NCI-H2196 (cell line): ENCODE measurements around the gene CSTPP1.
A peak's percentile ranks its signal among the peaks of the same experiment; 100 is the strongest.

Experiments
- DNase-seq: peaks from one replicate; lab custom pipeline; 2025; ENCODE audit not compliant: unreplicated experiment; lab: John Stamatoyannopoulos, UW

Gene CSTPP1

DNA sequence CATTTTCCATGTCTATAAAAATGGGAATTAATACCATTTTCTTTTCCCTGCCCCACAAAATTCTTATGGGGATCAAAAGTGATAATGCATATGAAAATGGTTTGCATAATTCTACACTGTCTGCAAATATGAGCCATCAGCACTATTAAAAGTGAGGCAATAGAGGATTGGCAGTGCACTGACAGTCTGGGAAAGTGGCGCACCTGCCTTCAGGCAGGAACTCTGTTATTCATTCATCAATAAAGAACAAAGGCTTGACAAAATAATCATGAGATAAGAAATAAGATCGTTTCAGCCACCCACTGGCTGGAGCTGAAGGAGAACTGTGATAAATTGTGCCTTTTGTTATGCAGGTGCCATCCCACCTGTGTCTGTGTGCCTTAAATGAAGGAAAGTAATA, 190.7 kb downstream of the CSTPP1 start:
- peak; percentile 50 for DNase-seq

DNA sequence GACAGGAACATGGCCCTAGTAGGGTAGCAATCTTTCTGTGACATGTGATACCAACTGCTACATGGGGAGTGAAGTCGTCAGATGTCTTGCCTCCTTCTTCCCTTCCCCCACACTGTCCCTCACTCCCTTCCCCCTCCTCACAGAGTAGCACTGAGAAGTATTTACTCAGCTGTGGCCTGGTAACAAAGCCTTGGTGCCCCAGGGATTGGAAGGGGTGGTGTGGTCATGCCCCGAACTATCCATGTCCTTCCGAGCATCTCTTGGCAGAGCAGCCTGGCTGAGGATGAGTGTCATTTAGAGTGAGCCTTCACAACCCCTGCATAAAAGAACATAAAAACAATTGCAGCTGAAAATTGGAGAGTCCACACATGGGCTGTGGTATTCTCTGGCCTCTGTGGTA, 194.0 kb downstream of the CSTPP1 start:
- peak; percentile 95 for DNase-seq

DNA sequence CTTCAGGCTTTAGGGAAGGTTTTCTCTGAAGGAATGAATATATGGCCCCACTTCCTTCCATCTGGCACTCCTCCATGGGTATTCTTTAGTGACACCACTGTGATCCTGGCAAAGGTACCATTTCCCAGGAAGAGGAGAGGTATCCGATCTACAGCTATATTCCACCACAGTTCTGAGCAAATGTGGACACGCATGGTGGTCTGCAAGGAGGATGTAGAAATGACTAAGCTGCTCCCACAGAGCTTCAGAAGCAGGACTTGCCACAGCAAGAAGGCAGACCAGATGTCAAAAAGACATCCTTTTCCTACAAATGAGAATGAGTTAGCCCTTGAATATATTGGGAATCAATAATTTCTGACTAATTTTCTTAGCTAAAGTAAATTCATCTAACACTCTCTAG, 194.6 kb downstream of the CSTPP1 start:
- no peak for DNase-seq

DNA sequence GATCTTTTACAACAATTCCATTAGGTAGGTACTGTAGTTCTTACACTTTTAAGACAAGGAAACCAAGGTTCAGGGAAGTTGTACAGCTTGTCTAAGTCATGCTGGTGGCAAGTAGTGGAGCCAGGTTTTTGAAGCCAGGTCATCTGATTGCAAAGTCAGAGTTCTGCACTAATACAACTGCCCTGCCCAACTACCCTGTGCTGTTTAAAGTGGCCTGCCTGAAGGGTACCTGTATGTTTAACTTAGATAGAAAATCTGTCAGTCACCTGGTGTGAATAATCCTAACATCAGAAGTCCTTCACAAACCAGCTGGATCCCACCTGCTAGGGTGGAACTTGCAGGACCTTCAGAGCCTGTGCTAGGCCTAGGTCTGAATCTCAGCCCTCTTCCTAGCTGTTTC, 195.9 kb downstream of the CSTPP1 start:
- no peak for DNase-seq

DNA sequence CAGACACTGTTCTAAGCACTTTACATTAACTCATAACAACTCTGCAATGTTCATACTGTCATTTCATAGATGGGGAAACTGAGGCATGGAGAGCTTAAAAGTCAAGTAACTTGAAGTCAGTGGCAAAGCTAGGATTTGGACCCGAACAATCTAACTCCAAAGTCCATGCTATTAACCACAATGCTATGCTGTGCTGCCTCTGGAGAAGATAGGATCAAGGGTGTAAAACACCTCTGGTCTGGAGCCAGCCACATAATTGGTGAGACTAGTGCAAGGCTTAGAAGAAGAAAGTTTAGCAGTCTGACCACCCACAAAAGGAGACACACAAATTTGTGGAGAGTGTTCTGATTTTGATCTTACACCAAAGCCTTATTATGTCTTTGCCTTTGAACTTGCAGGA, 196.4 kb downstream of the CSTPP1 start:
- DNase-seq, result no peak

DNA sequence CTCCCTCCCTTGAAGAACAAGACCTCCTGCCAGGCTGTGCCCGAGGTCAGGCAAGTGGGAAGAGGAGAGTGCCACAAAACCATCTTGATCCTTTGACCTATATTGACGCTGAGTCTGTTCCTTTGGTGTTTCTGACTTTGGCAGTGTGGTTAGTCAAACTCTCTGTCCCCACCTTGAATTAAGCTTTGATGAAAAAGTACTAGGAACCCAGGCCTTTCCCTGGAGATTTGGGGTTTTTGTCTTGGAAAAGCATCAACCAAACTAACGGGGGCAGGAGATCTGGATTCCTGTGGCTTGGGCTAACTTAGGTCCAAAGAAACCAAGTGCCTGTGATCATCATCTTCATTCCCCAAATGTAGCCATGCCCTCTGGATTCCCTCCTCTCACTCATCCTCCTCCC, 199.8 kb downstream of the CSTPP1 start:
- DNase-seq, result no peak

DNA sequence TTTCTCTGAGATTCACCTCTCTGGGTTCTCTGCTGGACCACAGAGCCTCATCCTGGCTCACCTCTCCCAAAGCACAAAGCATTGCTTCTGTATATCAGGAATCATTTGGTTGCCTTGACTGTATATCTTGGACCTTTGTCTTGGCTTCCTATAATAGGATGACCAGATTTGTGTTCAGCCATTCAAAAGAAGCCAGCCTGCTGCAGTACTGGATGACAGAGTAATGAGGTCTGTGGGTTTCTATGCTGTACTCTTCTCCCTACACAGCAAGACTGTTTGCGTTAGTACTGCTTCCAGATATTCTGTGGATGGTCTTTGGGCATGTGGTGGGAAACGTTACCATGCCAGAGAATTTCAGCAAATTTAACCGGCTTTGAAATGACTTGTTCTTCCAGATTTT, 200.4 kb downstream of the CSTPP1 start:
- no peak for DNase-seq

DNA sequence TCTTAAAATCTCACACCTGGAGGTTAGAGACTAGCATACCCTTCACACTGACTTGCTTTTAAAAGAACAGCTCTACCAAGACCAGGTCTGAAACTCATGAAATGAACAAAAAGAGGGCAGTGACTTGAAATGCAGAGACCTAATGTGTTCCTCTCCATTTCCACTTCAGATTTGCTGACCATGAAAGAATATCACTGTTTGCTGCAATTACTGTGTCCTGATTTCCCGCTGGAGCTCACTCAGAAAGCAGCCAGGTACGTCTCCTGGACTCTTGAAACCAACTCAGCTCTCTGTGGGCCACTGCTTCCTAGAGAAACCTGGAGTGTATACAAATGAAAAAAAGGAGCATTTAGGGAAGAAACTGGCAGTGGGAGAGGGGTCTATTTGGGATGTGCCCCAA, 200.9 kb downstream of the CSTPP1 start:
- DNase-seq, result no peak

DNA sequence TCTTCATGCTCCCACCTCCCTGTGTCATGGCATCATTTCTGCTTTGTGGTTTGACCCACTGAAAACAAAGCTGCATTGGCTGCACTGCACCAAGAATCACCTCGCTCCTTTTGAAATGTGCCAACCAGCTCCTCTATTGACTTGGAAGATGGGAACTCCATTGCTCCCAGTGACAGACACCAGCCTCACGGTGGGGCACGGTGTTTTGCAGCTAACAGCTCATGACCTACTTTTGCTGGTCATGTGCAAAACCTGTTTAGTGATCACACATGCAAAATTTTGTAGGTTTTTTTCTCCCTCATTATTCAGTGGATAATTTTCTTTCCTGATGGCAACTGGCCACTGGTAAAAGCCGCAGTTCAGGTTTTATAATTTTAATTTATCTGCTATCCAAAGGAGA, 203.3 kb downstream of the CSTPP1 start:
- DNase-seq, result no peak

DNA sequence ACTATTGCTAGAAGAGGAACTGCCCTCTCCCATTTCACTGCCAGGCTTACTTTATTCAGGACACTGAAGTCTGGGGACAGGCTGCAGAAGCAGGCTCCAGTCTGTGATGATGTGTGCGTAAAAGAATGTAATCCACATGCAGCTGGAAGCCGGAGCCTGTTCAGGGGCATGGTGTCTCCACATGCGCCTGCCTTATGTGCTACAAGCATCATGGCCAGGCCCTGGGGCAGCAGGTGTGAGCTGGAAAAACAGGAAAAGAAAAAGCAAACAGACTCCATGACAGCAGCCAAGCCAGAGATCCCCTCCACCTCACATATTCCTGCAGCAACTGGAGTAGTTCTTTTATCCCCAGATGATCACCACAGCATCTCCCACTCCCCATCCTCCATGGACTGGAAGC, 206.8 kb downstream of the CSTPP1 start:
- peak; percentile 48 for DNase-seq

DNA sequence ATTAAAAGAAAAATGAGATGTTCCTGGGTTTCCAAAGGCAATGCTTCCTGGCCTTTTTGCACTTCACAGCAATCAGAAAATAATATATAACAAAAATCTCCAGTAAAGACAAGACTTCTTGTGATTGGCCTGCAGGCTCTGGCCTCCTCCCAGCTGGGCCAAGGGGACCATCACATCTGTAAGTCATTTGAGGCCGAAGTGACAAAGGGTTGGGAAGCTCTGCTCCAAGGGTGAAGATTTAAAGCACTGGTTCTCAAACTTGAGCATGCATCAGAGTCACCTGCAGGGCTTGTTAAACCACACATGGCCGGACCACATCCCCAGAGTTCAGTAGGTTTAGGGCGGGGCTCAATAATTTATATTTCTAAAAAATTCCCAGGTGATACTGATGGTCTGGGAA, 208.0 kb downstream of the CSTPP1 start:
- DNase-seq, result no peak

DNA sequence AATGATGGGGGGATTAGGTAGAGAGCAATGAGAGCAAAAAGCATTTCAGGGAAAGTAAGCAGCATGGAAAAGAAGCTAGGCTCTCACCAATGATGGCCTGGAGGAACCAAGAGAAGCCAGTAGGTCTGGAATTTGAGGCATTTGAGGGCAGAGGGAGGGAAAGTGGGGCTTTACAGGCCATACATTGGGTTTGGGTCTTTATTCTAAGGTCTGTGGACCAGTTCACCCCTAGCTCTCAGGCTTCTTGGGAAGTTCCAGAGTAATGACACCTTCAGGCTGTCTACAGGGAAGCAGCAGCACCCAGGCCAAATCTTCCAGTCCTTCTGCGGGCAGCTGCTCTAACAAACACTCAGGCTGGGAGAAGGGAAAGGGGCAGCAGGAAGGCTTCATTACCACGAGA, 210.7 kb downstream of the CSTPP1 start:
- DNase-seq, result no peak

DNA sequence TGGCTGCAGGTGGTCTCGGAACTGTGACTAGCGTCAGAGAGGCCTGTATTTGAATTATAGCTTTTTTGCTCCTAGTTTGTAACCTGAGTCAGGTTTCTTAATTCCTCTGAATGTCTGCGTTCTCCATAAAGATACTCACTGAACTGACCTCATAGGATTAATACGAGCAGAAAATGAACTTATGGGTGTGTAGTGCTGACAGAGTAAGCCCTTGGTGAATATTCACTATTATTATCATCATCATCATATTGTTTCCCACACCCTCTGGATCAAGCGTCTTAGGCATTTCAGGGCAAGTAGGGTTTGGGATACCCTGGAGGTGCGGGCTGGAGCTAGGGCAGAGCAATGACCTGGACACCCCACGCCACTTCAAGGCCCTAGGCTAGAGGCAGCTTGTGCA, 211.1 kb downstream of the CSTPP1 start:
- DNase-seq, result no peak

DNA sequence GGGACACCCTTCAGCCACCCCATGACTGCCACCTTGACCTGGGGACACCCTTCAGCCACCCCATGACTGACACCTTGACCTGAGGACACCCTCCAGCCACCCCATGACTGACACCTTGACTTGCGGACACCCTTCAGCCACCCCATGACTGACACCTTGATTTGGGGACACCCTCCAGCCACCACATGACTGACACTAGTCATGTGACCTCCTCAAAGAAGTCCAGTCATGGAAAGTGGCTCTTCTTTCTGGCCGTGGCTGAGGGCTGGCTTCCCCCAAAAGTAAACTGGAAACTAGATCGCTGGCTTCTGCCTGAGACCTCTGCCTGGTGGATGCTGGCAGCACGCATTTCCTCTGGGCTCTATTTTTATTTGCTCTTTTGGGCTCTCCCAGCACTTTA, 211.7 kb downstream of the CSTPP1 start:
- DNase-seq, result peak; percentile 57

DNA sequence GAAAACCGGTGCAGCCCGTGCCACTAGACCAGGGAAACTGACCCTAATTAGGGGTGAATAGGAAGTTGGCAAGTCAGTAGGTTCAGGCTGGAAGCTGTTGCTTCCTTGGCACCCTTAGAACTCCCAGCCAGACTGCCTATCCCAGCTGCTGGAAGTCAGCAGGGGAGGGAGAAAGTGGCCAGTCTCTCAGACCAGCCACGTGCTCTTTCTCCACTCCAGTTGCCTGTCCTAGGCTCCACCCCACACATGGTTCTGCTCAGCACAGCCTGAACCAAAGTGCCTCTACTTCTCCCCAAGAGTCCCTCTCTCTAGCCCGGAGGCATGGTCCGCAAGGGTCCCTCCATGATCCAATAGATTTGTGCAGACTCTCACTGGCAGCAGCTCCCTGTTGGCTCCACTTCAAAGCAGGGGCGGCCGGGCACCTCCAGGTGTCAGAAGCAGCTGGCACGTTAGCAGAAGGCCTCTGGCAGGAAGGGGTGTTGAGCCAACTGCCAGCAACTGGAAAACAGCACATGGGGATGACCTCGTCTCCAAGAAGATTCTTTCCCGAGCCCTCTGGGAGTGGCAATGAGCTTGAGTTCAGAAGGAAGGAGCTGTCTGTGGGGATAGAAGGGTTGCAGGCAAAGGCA, 212.5 kb downstream of the CSTPP1 start:
- DNase-seq, result peak; percentile 81

DNA sequence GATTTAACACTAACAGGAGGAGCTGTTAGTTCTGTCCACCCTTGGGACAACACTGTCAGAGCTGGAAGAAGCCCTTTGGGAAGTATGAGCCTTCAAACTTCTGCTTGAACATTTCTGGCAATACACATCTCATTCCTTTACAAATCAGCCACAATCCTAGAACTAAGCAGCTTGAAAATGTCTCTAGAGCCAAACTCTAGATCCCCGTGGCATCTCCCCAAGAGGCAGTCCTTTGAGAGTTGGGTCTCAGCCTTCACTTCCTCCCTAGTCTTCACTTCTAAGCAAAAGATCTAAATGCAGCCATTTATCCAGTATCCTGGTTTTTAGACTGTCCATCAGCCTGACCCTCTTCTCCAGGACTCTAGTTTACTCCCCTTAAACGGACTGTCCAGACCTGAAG, 213.2 kb downstream of the CSTPP1 start:
- no peak for DNase-seq

DNA sequence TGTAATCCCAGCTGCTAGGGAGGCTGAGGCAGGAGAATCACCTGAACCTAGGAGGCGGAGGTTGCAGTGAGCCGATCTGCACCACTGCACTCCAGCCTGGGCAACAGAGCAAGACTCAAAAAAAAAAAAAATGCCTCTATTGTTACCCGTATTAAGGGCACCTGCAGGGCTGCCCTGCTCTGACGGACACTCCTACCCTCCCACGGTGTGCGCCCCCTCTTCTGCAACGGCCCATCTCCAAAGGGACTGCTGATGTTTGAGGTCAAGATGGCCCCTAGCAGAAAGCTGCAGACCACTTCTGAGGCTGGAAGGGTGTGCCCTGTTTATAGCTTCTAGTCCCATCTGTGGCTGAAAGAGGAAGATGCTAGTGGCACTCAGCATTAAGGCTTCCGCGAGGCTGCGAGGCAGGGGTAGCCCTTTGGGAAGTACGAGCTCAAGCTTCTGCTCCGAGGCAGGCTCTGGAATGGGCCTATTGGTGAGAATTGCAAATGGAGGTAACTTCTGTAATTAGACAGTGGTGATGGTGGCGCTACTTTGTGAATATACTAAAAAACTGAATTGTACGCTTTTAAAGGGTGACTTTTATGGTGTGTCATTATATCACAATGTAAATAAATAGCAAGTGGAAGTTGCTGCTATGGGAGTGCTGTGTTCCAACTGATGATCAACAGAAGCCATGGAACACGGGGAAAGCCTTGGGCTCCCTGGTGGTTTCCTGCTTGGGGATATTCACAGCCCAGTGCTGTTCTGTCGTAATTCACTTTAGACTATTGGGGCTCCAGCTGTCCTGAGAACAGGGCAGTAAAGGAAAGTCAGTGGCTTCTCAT, 215.8 kb downstream of the CSTPP1 start:
- DNase-seq, result no peak

DNA sequence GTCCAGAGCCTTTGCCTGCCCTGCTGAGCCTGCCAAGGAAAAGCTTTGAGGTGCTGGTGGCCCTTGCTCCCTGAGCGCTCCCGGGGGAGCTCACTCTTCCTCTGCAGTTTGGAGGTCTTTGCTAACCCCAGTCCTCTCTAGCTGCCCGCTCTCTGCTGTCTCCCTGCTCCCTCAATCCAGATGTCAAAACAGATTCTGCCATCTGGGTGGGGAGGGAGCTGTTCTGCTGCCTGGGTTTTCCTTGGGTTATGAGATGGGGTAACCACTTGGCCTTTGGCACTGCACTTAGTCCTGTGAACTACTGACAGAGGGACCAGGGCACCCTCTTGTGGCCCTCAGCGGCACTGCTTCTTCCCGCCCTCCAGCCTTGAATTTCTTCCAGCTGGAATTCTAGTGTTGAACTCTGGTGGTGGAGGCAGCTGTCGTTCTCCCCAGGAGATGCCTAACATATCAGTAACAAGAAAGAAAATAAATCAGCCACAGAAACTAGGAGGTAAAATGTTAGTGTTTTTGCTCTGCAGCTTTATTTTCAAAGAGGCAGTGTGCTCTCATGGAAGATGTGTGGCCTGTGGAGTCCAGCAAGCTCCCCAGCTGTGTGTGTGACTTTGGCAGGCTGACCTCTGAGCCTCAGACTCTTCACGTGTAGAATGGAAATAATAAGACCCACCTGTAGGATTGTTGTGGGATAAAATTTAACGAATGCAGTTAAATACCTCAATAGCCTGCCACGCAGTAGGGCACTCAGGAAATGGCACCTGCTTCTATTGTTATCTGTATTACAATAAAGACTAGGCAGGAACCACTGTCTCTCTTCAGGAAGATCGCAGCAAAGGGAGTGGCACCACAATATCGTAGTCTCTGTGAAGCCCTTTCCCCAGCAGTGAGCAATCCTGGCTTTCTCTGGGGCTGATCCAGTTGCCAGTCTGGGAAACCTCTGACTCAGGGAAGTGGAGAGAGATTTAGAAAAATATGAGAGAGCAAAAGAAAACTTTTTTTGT, 216.7 kb downstream of the CSTPP1 start:
- peak; percentile 90 for DNase-seq

DNA sequence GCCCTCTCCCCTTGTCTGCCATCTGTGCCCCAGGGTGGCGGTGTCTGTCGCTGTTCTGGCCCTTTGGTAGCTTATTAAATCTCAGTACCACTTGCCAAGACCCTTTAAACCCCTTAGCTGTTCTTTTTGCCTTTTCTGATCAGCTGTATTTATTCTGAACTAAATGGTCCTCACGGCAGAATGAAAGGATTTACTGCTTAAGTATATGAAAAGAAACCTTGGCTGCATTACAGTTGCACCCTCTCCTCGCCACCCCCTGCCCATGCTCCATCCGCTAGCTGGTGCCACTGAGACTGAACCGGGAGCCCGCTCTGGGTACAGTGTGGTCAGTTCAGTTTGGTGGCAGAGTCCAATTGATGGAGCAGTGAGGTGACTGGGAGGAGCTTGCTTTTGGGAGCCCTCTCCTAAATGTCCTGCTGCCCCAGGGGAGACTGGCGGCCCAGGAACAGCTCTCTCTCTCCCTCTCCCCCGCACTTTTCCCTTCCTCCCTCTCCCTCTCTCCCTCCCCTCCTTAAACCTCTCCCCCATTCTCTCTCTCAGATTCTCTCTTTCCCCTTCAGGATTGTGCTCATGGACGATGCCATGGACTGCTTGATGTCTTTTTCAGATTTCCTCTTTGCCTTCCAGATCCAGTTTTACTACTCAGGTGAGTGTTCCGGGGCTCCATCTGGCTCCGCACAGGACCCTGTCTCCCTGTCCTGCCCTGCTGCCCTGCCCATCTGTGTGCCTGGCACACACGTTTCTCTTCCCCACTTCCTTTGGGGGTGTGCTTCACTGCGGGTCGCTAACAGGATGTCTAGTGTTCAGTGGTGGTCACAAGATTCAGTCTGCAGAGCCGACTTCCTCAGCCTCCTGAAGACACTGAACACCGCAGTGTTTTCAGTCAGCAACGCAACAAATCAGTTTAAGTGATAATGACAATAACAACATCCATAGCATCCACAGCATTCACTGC, 218.3 kb downstream of the CSTPP1 start:
- DNase-seq, result no peak

DNA sequence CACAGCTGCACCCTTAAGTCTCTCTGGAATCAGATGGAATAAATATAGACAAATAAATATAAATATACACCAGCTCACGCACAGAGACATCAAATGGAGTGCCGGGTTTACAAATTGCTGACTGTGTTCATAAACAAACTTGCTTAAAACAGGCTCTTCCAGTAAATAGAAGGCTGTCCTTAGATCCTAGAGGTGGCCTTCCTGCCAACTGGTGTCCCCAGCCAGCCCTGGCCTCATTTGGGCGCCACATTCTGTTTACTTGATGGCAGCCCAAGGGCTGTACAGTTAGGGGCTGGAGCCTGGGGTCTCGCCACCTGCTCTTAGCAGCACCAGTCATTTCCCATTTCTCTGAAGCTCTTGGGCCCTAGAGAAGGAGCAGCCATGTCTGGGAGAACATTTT, 219.3 kb downstream of the CSTPP1 start:
- no peak for DNase-seq
